ENCODE data around the gene IP6K1.

- TF ChIP-seq POLR2A (IDR thresholded peaks at IDR 0.05) (no peak), CTCF (IDR thresholded peaks at IDR 0.05) (no peak)
Measured at GRCh38 chr3:49781415-49782199, 4.7 kb downstream of the IP6K1 start.
